Fibroblast of lung (primary cell): Measurements from ENCODE around the gene CLDN14.

Experiments used
- EZH2 ChIP-seq: IDR thresholded peaks from 2 replicates; pipeline ENCODE4 v1.5.1; 2012; ENCODE audit warnings: low read length, control low read depth, mild to moderate bottlenecking; ENCODE audit errors: missing control alignments
- TF ChIP-seq, protein P1 (sequence below), 2 donors: IDR thresholded peaks in 1 of 2; conservative IDR thresholded peaks in 1 of 2; 1 replicate in 1 of 2; 2 replicates in 1 of 2; pipeline ENCODE4 v1.5.1; 2011 to 2012; ENCODE audit warnings: low read length in 2 of 2, control low read depth in 1 of 2, inconsistent platforms in 1 of 2, low read depth in 1 of 2, mild to moderate bottlenecking in 1 of 2

DNA sequence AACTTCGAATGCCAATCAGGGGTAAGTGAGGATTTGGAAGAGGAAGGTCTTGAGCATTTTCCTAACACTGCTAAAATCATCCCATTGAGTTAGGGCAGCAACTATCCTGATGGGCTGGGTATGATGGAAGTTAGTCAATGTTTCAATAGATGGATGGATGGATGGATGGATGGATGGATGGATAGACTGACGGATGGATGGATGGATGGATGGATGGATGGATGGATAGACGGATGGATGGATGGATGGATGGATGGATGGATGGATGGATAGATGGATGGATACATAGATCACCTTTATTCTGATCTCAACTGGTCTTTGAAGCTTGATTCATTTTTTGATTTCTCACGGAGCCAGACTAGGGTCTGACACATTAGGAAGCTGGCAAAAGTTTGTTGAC, 2.3 kb upstream of the CLDN14 start:
- TF ChIP-seq, protein P1, sequence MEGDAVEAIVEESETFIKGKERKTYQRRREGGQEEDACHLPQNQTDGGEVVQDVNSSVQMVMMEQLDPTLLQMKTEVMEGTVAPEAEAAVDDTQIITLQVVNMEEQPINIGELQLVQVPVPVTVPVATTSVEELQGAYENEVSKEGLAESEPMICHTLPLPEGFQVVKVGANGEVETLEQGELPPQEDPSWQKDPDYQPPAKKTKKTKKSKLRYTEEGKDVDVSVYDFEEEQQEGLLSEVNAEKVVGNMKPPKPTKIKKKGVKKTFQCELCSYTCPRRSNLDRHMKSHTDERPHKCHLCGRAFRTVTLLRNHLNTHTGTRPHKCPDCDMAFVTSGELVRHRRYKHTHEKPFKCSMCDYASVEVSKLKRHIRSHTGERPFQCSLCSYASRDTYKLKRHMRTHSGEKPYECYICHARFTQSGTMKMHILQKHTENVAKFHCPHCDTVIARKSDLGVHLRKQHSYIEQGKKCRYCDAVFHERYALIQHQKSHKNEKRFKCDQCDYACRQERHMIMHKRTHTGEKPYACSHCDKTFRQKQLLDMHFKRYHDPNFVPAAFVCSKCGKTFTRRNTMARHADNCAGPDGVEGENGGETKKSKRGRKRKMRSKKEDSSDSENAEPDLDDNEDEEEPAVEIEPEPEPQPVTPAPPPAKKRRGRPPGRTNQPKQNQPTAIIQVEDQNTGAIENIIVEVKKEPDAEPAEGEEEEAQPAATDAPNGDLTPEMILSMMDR (conservative IDR thresholded peaks at IDR 0.05 in 1 of 2, IDR thresholded peaks at IDR 0.05 in 1 of 2; ENCODE audit: low read depth in 1 of 2, low read length in 2 of 2) = no peak
- no peak for TF ChIP-seq EZH2
